GM23338 (cell line): ENCODE results near the gene HS6ST1. TPM values are rescaled to one million over a fixed set of nuclear protein-coding genes. Genes with fewer than 3 reads are reported as not detected.

Experiments
- ATAC-seq: fragments of 200-7000 bp; cut with Tn5 transposase; 3 replicates; pipeline ENCODE4 v1.9.1; 2020
- DNase-seq: peaks from one replicate; pipeline ENCODE4 v3.0.0-alpha.2; 2015; ENCODE audit warnings: low spot score
- H2AFZ ChIP-seq: fragments of 200-600 bp; sonication (generic); 2 replicates; pipeline ENCODE4 v1.8.0; 2016; ENCODE audit warnings: antibody characterized with exemption, mild to moderate bottlenecking, moderate library complexity
- H3F3A ChIP-seq: fragments of 200-600 bp; sonication (generic); replicated peaks from 2 replicates; pipeline ENCODE4 v1.8.0; 2017; ENCODE audit warnings: antibody characterized with exemption, mixed run types, low read depth
- H3K27ac ChIP-seq: fragments of 200-600 bp; sonication (generic); 2 replicates; pipeline ENCODE4 v1.6.1; 2016; ENCODE audit warnings: low read depth
- H3K27me3 ChIP-seq: fragments of 200-600 bp; sonication (generic); 2 replicates; pipeline ENCODE4 v1.8.0; 2016; ENCODE audit warnings: mild to moderate bottlenecking, mixed run types, moderate library complexity; ENCODE audit not compliant: insufficient read depth
- H3K36me3 ChIP-seq: fragments of 200-600 bp; sonication (generic); 2 replicates; pipeline ENCODE4 v1.8.0; 2016; ENCODE audit warnings: mild to moderate bottlenecking; ENCODE audit not compliant: insufficient read depth
- H3K4me1 ChIP-seq: fragments of 200-600 bp; sonication (generic); 2 replicates; pipeline ENCODE4 v1.8.0; 2016; ENCODE audit warnings: mild to moderate bottlenecking, moderate library complexity; ENCODE audit not compliant: insufficient read depth
- H3K4me2 ChIP-seq: fragments of 200-600 bp; sonication (generic); 2 replicates; pipeline ENCODE4 v1.7.1; 2017; ENCODE audit warnings: mixed run types
- H3K4me3 ChIP-seq: fragments of 200-600 bp; sonication (generic); 2 replicates; pipeline ENCODE4 v1.6.1; 2016; ENCODE audit warnings: mixed run types
- H3K79me2 ChIP-seq: fragments of 200-600 bp; sonication (generic); replicated peaks from 2 replicates; pipeline ENCODE4 v1.8.0; 2017; ENCODE audit warnings: mild to moderate bottlenecking; ENCODE audit not compliant: insufficient read depth
- H3K9me2 ChIP-seq: fragments of 200-600 bp; sonication (generic); 2 replicates; pipeline ENCODE4 v1.8.0; 2017; ENCODE audit not compliant: insufficient read depth
- H4K20me1 ChIP-seq: fragments of 200-600 bp; sonication (generic); replicated peaks from 2 replicates; pipeline ENCODE4 v1.8.0; 2017; ENCODE audit warnings: mild to moderate bottlenecking; ENCODE audit not compliant: insufficient read depth
- H3K27ac Mint-ChIP-seq: 2 replicates; pipeline ENCODE4 v1.8.0; 2020; ENCODE audit warnings: inconsistent platforms, mild to moderate bottlenecking, moderate library complexity, mixed read lengths
- H3K27me3 Mint-ChIP-seq: 3 replicates; pipeline ENCODE4 v1.8.0; 2022; ENCODE audit warnings: low read depth, mild to moderate bottlenecking, moderate library complexity, mixed read lengths, inconsistent platforms; ENCODE audit not compliant: insufficient read depth, poor library complexity
- H3K36me3 Mint-ChIP-seq: 3 replicates; pipeline ENCODE4 v1.8.0; 2021; ENCODE audit warnings: low read depth, mild to moderate bottlenecking, inconsistent platforms, moderate library complexity, mixed read lengths
- H3K4me1 Mint-ChIP-seq: 3 replicates; pipeline ENCODE4 v1.8.0; 2020; ENCODE audit warnings: mild to moderate bottlenecking, inconsistent platforms, mixed read lengths
- H3K4me3 Mint-ChIP-seq: 3 replicates; pipeline ENCODE4 v1.8.0; 2021; ENCODE audit warnings: moderate library complexity, mild to moderate bottlenecking, inconsistent platforms, mixed read lengths
- H3K9me3 Mint-ChIP-seq: 3 replicates; pipeline ENCODE4 v1.8.0; 2020; ENCODE audit warnings: moderate library complexity, mild to moderate bottlenecking, inconsistent platforms, mixed read lengths
- CREB1 ChIP-seq: fragments of 250-450 bp; sonication (Bioruptor Pico); IDR thresholded peaks from 2 replicates; pipeline ENCODE4 v1.5.0; 2020; ENCODE audit warnings: low read depth, mild to moderate bottlenecking, moderate library complexity
- ETS1 ChIP-seq: IDR thresholded peaks from 2 replicates; pipeline ENCODE4 v1.6.1; 2016; ENCODE audit warnings: antibody characterized with exemption
- JUNB ChIP-seq: IDR thresholded peaks from one replicate; pipeline ENCODE4 v1.6.1; 2016; ENCODE audit warnings: antibody characterized with exemption; ENCODE audit not compliant: unreplicated experiment
- NANOG ChIP-seq: IDR thresholded peaks from 2 replicates; pipeline ENCODE4 v1.6.1; 2016; ENCODE audit warnings: antibody characterized with exemption, borderline replicate concordance
- POLR2AphosphoS5 ChIP-seq: IDR thresholded peaks from 2 replicates; pipeline ENCODE4 v1.6.1; 2016; ENCODE audit warnings: antibody characterized with exemption, low read depth
- REST ChIP-seq: IDR thresholded peaks from one replicate; pipeline ENCODE4 v1.6.1; 2018; ENCODE audit warnings: antibody characterized with exemption; ENCODE audit not compliant: unreplicated experiment
- STAT1 ChIP-seq: IDR thresholded peaks from one replicate; pipeline ENCODE4 v1.6.1; 2016; ENCODE audit warnings: antibody characterized with exemption; ENCODE audit not compliant: unreplicated experiment
- ZNF114 ChIP-seq: fragments of 250-450 bp; sonication (Bioruptor Pico); IDR thresholded peaks from 2 replicates; pipeline ENCODE4 v1.5.0; 2020; ENCODE audit warnings: mild to moderate bottlenecking, moderate library complexity
- polyA plus RNA-seq: library from polyadenylated mRNA; unstranded; fragments of >200 nt; fragmentation: Nextera tagmentation; extraction: Ambion mirVana; gene quantifications from 2 replicates; pipeline ENCODE4 v1.2.1, GENCODE V29; 2016
- total RNA-seq: library from RNA; depleted of rRNA; stranded (reverse); fragments of >200 nt; shearing (Covaris generic); gene quantifications from 2 replicates; pipeline ENCODE4 v1.2.3, GENCODE V29; 2014
- TF ChIP-seq, protein P1 (sequence below): fragments of 250-450 bp; sonication (Bioruptor Pico); IDR thresholded peaks from 2 replicates; pipeline ENCODE4 v1.5.0; 2020; ENCODE audit warnings: mild to moderate bottlenecking, moderate library complexity

The HS6ST1 gene
- total and polyA plus RNA-seq, 2 experiments from 2014 or later: 21.1 to 106 TPM

DNA sequence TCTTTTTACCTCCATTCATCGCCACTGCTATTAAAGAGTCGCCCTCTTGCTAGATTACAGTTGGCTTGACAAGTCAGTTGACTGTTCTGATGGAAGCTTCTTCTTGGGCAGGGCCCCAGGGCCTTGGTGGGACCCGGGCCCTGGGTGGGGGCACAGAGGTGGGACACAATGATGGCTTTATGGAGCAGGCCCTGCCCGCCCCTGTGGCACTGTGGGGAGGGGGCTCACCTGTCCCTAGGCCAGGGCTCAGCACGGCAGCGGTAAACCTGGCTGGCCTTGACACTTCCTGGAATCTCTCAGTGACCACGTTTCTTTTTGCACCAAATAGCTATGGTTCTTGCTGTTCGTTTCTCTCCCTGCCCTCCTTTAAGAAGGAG, 4.9 kb upstream of the HS6ST1 start:
- no peaks in the 10 kb centered on the region for H3K79me2 ChIP-seq
- TF ChIP-seq STAT1: no peak
- TF ChIP-seq NANOG: no peak
- TF ChIP-seq REST: no peak
- TF ChIP-seq ZNF114 (CRISPR knock-in tag): no peak
- TF ChIP-seq CREB1 (CRISPR knock-in tag): no peak
- no peak for TF ChIP-seq ETS1
- no peak for TF ChIP-seq JUNB
- TF ChIP-seq, protein P1, sequence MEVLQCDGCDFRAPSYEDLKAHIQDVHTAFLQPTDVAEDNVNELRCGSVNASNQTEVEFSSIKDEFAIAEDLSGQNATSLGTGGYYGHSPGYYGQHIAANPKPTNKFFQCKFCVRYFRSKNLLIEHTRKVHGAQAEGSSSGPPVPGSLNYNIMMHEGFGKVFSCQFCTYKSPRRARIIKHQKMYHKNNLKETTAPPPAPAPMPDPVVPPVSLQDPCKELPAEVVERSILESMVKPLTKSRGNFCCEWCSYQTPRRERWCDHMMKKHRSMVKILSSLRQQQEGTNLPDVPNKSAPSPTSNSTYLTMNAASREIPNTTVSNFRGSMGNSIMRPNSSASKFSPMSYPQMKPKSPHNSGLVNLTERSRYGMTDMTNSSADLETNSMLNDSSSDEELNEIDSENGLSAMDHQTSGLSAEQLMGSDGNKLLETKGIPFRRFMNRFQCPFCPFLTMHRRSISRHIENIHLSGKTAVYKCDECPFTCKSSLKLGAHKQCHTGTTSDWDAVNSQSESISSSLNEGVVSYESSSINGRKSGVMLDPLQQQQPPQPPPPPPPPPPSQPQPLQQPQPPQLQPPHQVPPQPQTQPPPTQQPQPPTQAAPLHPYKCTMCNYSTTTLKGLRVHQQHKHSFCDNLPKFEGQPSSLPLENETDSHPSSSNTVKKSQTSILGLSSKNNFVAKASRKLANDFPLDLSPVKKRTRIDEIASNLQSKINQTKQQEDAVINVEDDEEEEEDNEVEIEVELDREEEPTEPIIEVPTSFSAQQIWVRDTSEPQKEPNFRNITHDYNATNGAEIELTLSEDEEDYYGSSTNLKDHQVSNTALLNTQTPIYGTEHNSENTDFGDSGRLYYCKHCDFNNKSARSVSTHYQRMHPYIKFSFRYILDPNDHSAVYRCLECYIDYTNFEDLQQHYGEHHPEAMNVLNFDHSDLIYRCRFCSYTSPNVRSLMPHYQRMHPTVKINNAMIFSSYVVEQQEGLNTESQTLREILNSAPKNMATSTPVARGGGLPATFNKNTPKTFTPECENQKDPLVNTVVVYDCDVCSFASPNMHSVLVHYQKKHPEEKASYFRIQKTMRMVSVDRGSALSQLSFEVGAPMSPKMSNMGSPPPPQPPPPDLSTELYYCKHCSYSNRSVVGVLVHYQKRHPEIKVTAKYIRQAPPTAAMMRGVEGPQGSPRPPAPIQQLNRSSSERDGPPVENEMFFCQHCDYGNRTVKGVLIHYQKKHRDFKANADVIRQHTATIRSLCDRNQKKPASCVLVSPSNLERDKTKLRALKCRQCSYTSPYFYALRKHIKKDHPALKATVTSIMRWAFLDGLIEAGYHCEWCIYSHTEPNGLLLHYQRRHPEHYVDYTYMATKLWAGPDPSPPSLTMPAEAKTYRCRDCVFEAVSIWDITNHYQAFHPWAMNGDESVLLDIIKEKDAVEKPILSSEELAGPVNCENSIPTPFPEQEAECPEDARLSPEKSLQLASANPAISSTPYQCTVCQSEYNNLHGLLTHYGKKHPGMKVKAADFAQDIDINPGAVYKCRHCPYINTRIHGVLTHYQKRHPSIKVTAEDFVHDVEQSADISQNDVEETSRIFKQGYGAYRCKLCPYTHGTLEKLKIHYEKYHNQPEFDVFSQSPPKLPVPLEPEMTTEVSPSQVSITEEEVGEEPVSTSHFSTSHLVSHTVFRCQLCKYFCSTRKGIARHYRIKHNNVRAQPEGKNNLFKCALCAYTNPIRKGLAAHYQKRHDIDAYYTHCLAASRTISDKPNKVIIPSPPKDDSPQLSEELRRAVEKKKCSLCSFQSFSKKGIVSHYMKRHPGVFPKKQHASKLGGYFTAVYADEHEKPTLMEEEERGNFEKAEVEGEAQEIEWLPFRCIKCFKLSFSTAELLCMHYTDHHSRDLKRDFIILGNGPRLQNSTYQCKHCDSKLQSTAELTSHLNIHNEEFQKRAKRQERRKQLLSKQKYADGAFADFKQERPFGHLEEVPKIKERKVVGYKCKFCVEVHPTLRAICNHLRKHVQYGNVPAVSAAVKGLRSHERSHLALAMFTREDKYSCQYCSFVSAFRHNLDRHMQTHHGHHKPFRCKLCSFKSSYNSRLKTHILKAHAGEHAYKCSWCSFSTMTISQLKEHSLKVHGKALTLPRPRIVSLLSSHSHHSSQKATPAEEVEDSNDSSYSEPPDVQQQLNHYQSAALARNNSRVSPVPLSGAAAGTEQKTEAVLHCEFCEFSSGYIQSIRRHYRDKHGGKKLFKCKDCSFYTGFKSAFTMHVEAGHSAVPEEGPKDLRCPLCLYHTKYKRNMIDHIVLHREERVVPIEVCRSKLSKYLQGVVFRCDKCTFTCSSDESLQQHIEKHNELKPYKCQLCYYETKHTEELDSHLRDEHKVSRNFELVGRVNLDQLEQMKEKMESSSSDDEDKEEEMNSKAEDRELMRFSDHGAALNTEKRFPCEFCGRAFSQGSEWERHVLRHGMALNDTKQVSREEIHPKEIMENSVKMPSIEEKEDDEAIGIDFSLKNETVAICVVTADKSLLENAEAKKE (CRISPR knock-in tag): no peak
- TF ChIP-seq POLR2AphosphoS5: no peak
- peak overlapping the region; percentile 52; the same call in 2 of the 3 replicates for H3K4me3 Mint-ChIP-seq
- H3K4me1 ChIP-seq: peaks cover 12% of the 10 kb centered on the region
- H3K36me3 ChIP-seq: no peaks in the 10 kb centered on the region
- H3K9me3 Mint-ChIP-seq: no peaks in the 10 kb centered on the region
- H3K27me3 ChIP-seq: peaks cover 23% of the 10 kb centered on the region
- peaks cover 18% of the 10 kb centered on the region for H3K4me1 Mint-ChIP-seq
- peaks cover 19% of the 10 kb centered on the region for H3K27me3 Mint-ChIP-seq
- no peaks in the 10 kb centered on the region for H3K36me3 Mint-ChIP-seq
- no peaks in the 10 kb centered on the region for H3K9me2 ChIP-seq
- no peak overlapping the region for H2AFZ ChIP-seq
- no peak overlapping the region for H3K4me3 ChIP-seq
- H3K27ac ChIP-seq: no peak overlapping the region
- no peak for DNase-seq
- no peaks in the 10 kb centered on the region for H3F3A ChIP-seq
- no peak overlapping the region for H3K27ac Mint-ChIP-seq
- no peak for ATAC-seq
- H3K4me2 ChIP-seq: no peak overlapping the region
- H4K20me1 ChIP-seq: no peaks in the 10 kb centered on the region
